ENCODE measurements around the gene CCDC3. TPM values are rescaled to one million over a fixed set of nuclear protein-coding genes. Genes with fewer than 3 reads are reported as not detected.
"Not testable (repeated sequence)": the region's sequence is repeated elsewhere in the genome, so short reads cannot be mapped to it uniquely, and the experiment has no call there.

The CCDC3 gene
- total RNA-seq, 1 donor from 2014 or later, result 6.4 TPM

DNA sequence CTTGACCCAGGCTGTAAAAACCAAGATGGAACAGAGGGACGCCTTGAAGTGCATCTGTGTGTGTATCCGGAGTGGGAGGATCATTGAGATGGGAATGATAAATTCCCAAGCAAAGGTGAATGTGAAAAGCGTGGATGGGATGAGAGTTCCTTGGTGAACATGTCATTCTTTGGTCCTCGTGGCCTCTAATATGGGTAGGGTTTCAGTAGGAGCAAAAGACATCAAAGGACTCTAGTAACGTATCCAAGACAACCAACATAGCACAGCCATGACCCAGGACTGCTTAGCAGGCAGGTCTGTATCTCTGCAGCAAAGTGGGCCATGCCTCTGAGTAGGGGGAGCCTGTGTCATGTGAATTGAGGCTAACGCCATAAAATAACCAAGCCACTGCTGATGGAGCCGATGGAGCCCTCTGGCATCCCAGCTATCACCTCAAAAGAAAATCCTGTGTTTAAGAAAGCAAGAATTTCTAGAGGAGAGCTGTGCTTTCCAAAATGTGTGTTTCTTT is 98.6 kb downstream of the CCDC3 start:
- DNase-seq (ENCODE audit: low spot score), result no peak
- intact Hi-C loops (cut with DNase I), result loop anchor here (5.0 to 10.0 kb wide), 4 partner anchors 121 to 638 kb away; no protein-coding TSS in a partner anchor

DNA sequence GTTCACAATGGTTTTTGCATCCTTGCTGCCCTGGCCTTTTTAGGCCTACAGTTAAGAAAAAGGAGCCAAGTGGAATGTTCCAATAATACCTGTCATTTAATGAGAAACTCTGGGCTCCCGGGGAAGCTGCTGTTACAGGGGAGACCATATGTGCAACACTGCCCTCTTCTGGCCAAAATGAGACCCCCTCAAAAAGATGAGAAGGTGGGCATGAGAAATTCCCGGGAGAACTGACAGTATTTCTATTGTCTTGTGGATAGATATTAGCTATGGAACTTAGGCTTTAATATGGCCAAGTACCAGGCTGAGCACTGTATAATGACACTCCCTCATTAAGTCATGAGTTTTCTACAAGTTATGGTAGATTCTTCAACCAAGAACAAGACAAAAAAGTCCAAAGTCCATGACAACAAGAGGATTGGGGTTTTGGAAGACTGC is 99.4 kb downstream of the CCDC3 start:
- no peak for DNase-seq (ENCODE audit: low spot score)

GRCh38 chr10:12899546-12899945 is 102.0 kb downstream of the CCDC3 start:
- intact Hi-C loops (cut with DNase I), result no loop called here
- no peak for DNase-seq (ENCODE audit: low spot score)

More for the DNA sequence above, 99.4 kb downstream of the CCDC3 start:
- intact Hi-C loops (cut with DNase I), result loop anchor here (5.0 to 10.0 kb wide), 4 partner anchors 120 to 637 kb away; no protein-coding TSS in a partner anchor

DNA sequence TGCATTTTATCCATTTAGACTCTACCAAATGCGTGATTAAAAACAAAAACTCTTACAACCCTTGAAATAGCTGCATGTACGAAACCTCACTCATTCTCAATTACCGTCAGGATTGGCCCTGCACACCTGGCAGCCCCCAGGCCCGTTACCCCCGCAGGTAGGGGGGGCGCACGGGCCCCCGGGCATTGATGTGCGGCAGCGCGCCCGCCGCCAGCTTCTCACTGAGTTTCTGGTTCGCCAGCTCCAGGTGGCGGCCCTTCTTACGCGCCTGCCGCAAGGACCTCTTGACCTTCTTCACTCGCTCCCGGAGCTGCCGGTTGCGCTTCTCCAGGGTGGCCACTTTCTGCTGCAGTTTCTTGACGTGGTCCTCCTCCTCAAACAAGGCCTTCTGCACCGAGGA is 103.2 kb downstream of the CCDC3 start:
- no peak for DNase-seq (ENCODE audit: low spot score)
- intact Hi-C loops (cut with DNase I), result no loop called here

- intact Hi-C loops (cut with DNase I), result no loop called here
- DNase-seq (ENCODE audit: low spot score), result no peak
Measured at GRCh38 chr10:12897278-12897677, 104.2 kb downstream of the CCDC3 start.

DNA sequence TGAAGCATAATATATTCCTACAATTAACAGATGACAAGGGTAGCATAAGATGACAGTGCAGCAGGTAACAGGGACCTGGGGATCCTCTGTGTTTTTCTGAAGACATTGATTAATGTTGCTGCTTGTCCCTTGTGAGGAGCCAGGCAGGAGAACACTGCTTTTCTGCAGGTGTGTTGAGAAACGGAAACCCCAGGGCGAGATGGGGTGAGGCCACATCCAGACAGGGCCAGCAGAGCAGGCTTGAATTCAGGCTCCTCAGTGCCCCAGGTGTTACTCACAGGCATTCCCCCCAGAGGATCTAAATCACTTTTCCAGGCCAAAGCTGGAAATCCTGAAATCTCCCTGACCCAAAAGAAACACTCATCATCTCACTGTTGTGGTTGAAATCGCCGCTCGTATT is 105.3 kb downstream of the CCDC3 start:
- DNase-seq (ENCODE audit: low spot score), result no peak
- intact Hi-C loops (cut with DNase I), result no loop called here

- intact Hi-C loops (cut with DNase I), result no loop called here
- DNase-seq (ENCODE audit: low spot score), result no peak
Measured at GRCh38 chr10:12892924-12893323, 108.6 kb downstream of the CCDC3 start.

DNA sequence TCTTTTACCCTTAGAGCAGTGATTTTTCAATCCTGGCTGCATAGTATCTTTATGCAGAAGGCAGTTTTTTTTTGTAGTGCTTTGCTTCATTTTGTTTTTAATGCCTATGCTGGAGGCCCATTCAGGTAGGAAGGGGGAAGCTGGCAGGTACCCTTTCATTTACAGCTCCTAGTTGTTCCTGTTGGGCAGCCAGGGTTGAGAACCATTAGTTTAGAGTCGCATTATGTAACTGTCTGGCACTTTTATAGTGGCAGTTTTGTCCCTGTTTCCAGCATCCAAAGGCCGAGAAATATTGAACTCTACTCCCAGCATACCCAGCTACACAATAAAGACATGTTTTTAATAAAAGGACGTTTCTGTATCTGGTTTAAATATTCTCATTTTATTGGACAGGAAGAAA is 110.6 kb downstream of the CCDC3 start:
- DNase-seq (ENCODE audit: low spot score), result no peak
- intact Hi-C loops (cut with DNase I), result no loop called here

DNA sequence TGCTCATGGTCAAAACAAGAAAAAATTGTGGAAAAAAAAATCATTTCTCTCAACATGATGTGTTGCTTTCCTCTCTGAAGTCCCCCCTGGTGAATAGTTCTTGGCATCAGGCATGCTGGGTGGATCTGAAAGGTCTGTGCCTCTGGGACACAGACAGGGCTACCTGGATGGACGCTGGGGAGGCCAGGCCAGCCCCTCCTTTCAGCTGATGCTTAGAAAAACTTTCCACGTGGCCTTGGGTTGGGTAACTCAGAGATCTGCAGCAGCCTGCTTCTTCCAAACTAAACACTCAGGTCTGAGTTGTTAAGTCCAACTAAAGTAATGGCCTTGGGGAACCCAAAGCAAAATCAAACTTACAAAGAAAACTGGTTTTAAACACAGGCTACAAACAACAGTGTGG is 113.0 kb downstream of the CCDC3 start:
- intact Hi-C loops (cut with DNase I), result no loop called here

DNA sequence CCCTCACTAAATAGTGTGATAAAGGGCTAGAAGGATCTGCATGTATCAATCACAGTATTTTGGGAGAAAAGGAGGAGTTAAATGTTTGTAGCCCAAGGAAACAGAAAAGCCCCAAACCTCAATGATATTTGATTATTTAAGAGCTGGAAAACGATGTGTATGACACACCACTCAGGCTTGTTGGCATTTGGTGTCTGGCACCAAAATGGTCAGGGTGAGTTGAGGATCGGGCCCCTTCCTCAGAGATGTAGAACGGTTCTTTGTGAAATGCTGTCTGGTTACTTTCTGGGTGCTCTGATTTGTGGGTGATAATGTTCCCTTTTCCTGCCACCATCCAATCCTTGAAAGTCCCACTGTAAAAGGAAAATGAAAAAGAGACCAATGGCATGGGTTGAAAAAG is 113.7 kb downstream of the CCDC3 start:
- no peak for DNase-seq (ENCODE audit: low spot score)
- intact Hi-C loops (cut with DNase I), result no loop called here

More for the DNA sequence above, 113.0 kb downstream of the CCDC3 start:
- no peak for DNase-seq (ENCODE audit: low spot score)

DNA sequence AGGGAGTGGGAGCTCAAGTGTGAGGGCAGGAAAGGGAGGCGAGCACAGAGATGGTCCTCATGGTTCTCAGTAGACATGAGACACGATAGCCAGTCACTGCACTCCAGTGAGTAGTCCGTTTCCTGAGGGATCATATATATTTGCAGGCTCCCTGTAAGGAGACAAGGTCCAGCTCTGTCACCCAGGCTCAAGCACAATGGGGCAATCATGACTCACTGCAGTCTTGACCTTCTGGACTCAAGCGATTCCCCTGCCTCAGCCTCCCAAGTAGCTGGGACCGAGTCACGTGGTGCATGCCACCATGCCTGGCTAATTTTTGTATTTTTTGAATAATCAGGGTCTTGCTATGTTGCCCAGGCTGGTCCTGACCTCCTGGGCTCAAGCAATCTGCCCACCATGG is 116.7 kb downstream of the CCDC3 start:
- intact Hi-C loops (cut with DNase I), result no loop called here
- DNase-seq (ENCODE audit: low spot score), result no peak

DNA sequence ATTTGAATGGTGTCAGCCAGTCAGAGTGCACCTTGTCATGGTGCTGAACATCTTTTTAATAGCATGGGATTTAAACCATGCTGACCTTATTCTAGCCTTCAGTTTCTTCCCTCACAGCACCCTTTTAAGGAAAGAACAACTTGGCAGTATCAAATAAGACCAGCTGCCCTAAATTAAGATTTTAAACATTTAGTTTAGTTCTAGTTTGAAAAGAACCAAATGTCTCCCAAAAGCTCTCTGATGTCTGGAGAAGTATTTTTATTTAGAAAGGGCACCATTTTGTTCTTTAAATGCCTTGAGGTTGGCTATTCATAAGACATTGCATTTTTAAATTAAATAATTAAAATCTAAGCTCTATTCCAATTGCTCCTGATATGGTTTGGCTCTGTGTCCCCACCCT is 121.1 kb downstream of the CCDC3 start:
- no peak for DNase-seq (ENCODE audit: low spot score)

DNA sequence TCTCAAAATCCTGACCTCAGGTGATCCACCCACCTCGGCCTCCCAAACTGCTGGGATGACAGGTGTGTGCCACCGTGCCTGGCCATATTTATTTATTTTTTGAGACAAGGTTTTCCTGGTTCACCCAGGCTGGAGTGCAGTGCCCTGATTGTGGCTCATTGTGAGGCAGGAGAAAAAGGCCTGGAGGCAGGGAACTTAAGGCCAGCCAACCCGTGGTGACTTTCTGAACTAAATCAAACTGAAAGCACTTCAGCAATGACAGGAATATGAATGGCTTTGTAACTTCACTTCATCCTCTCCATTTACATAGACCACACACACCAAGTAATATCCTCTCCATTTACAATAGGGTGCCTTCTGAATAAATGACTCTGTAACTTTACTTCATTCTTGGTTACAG is 124.4 kb downstream of the CCDC3 start:
- intact Hi-C loops (cut with DNase I), result no loop called here
- no peak for DNase-seq (ENCODE audit: low spot score)

More for the DNA sequence above, 121.1 kb downstream of the CCDC3 start:
- intact Hi-C loops (cut with DNase I), result no loop called here

DNA sequence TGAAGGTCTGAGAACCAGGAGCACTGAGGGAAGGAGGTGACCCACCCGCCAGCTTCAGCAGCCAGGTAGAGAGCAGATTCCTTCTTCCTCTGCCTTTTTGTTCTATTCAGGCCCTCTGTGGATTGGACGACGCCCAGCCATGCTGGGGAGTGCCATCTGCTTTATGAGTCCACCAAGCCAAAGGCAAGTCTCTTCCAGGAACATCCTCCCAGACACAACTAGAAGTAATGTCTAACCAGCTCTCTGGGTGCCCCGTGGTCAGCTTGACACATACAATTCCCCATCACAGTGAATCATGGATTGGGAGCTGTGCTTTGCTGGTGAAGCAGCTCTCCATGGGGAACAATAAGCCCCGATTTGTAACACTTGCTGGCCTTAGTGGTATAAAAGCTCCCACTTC is 125.2 kb downstream of the CCDC3 start:
- DNase-seq (ENCODE audit: low spot score), result no peak
- intact Hi-C loops (cut with DNase I), result no loop called here

DNA sequence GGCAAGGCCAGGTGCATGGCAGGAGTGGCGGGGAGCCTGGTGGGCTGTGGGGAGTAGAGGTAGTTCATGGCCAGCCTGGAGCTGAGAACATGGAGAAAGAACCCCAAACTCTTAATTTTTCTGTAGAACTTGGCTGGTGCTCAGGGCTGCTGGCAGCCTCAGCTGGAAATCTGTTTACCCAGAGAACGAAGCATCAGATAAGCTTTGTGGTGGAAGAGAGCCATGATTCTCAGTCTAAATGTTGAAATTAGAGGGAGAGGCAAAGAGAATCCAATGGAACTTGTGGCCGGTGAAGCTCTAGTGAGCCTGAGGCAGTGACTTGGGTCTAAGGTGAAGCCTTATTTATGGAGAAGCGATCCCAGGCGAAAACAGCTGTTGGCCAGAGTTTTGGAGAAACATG is 126.4 kb downstream of the CCDC3 start:
- intact Hi-C loops (cut with DNase I), result no loop called here
- DNase-seq (ENCODE audit: low spot score), result no peak

- intact Hi-C loops (cut with DNase I), result no loop called here
- DNase-seq (ENCODE audit: low spot score), result no peak
Measured at GRCh38 chr10:12874501-12874900, 127.0 kb downstream of the CCDC3 start.

- intact Hi-C loops (cut with DNase I), result no loop called here
- no peak for DNase-seq (ENCODE audit: low spot score)
Measured at GRCh38 chr10:12873172-12873571, 128.3 kb downstream of the CCDC3 start.

GRCh38 chr10:12872577-12872976 is 128.9 kb downstream of the CCDC3 start:
- intact Hi-C loops (cut with DNase I), result no loop called here
- no peak for DNase-seq (ENCODE audit: low spot score)

DNA sequence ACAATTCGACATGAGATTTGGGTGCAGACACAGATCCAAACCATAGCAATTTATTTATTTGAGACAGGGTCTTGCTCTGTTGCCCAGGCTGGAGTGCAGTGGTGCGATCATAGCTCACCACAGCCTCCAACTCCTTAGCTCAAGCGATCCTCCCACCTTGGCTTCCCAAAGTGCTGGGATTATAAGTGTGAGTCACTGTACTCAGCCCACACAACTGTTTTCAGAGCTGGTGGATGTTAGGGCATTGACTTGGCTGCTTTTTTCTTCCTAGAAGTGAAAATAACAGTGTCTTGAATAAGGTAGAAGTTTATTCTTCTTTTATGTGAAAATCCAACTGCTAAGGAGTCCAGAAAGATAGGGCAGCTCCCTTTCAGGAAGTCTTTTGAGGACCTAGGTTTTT is 132.1 kb downstream of the CCDC3 start:
- DNase-seq (ENCODE audit: low spot score), result no peak
- intact Hi-C loops (cut with DNase I), result no loop called here

GRCh38 chr10:12868229-12868628 is 133.3 kb downstream of the CCDC3 start:
- DNase-seq (ENCODE audit: low spot score), result no peak
- intact Hi-C loops (cut with DNase I), result no loop called here

DNA sequence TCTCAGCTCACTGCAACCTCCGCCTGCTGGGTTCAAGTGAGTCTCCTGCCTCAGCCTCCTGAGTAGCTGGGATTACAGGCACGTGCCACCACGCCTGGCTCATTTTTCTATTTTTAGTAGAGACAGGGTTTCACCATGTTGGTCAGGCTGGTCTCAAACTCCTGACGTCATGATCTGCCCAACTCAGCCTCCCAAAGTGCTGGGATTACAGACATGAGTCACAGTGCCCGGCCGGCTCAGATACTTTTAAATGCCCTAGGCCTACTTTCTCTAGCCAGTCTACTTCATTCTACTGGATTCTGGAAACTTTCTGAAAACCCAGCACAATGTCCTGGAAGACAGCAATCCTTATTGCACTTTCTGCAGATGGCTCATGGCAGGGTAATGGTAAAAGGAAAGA is 136.0 kb downstream of the CCDC3 start:
- intact Hi-C loops (cut with DNase I); DNase-seq (ENCODE audit: low spot score): not testable (repeated sequence)

GRCh38 chr10:12862459-12862858 is 139.1 kb downstream of the CCDC3 start:
- intact Hi-C loops (cut with DNase I), result no loop called here
- no peak for DNase-seq (ENCODE audit: low spot score)
